ENCODE measurements around the gene TCF7L1. TPM values are rescaled to one million over a fixed set of nuclear protein-coding genes. Genes with fewer than 3 reads are reported as not detected.

The TCF7L1 gene
- total and polyA plus RNA-seq, 2 experiments from 2014 or later, result 0.65 to 1.8 TPM

DNA sequence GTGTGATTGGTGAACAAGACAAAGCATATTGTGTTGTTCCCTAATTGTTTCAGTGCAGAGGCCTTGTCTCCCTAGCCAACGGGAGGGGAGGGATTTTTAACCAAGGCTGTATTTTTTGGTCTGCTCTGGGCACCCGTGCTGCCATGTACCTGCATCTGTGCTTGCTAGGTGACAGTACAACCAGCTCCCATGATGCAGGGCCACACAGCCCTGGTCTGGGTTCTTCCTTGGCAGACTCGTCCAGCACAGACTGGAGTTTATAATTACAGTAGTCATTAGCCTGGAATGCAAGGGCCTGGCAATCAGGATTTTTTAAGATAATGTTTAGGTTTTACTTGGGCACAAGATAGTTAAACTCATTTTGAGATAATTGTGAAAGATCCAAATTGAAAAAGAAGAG is 36.4 kb downstream of the TCF7L1 start:
- in situ Hi-C loops (cut with MboI), result no loop called here
- no peak for DNase-seq
- Histone ChIP-seq H3F3A (ENCODE audit: insufficient read depth) (no peaks in the 10 kb centered on the region), H3K9me2 (ENCODE audit: insufficient read depth) (no peaks in the 10 kb centered on the region), H3K9ac (no peak overlapping the region), H3K36me3 (ENCODE audit: low read depth) (no peaks in the 10 kb centered on the region), H3K79me2 (ENCODE audit: insufficient read depth) (peaks cover 14% of the 10 kb centered on the region; the same call in 1 of the 2 replicates), H3K4me3 (no peak overlapping the region), H4K20me1 (ENCODE audit: insufficient read depth) (no peaks in the 10 kb centered on the region), H3K9me3 (ENCODE audit: low read depth) (no peaks in the 10 kb centered on the region), H2AFZ (no peak overlapping the region), H3K4me2 (ENCODE audit: unreplicated experiment) (no peak overlapping the region), H3K27me3 (replicated peaks; ENCODE audit: insufficient read depth) (no peaks in the 10 kb centered on the region), H3K4me1 (ENCODE audit: insufficient read depth) (0 out of 2 replicates have a peak, but pooled peaks cover 6% of the 10 kb centered on the region), H3K27ac (no peak overlapping the region)
- WGBS, 2 experiments (ENCODE audit: low coverage in 1 of 2, low lambda C conversion rate in 2 of 2, missing lambda C conversion rate in 2 of 2), result 76 to 79% methylated on average over 3 of the region's 3 CpGs
- TF ChIP-seq EZH2phosphoT487 (IDR thresholded peaks at IDR 0.05; ENCODE audit: insufficient read depth, low read depth) (no peak), EZH2 (IDR thresholded peaks at IDR 0.05; ENCODE audit: insufficient read depth, poor library complexity, severe bottlenecking) (no peak)

DNA sequence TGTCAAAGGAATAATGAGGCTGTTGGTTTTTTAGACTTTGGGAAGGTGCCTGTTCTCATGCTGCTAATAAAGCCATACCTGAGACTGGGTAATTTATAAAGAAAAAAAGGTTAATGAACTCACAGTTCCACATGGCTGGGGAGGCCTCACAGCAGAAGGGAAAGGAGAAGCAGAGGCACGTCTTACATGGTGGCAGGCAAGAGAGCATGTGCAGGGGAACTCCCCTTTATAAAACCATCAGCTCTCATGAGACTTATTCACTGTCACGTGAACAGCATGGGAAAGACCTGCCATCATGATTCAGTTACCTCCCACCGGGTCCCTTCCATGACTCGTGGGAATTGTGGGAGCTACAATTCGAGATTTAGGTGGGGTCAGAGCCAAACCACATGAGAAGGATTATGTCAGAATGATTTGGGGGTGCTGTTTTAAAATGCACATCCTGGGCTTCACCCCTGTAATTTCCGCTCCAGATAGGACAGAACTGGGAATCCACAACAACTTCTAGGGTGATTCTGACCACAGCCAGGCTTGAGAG is 37.8 kb downstream of the TCF7L1 start:
- no peaks in the 10 kb centered on the region for H3K9me2 ChIP-seq (ENCODE audit: insufficient read depth)
- H4K20me1 ChIP-seq (ENCODE audit: insufficient read depth), result no peaks in the 10 kb centered on the region
- no peak overlapping the region for H3K27ac ChIP-seq
- TF ChIP-seq EZH2phosphoT487 (IDR thresholded peaks at IDR 0.05; ENCODE audit: insufficient read depth, low read depth), result no peak
- no peak for TF ChIP-seq EZH2 (IDR thresholded peaks at IDR 0.05; ENCODE audit: insufficient read depth, poor library complexity, severe bottlenecking)
- no peaks in the 10 kb centered on the region for H3K9me3 ChIP-seq (ENCODE audit: low read depth)
- DNase-seq, result no peak
- peaks cover 14% of the 10 kb centered on the region; the same call in 1 of the 2 replicates for H3K4me1 ChIP-seq (ENCODE audit: insufficient read depth)
- in situ Hi-C loops (cut with MboI), result no loop called here
- H3F3A ChIP-seq (ENCODE audit: insufficient read depth), result no peaks in the 10 kb centered on the region
- H3K27me3 ChIP-seq (replicated peaks; ENCODE audit: insufficient read depth), result no peaks in the 10 kb centered on the region
- H3K9ac ChIP-seq, result no peak overlapping the region
- no peak overlapping the region for H2AFZ ChIP-seq
- WGBS, 2 experiments (ENCODE audit: low coverage in 1 of 2, low lambda C conversion rate in 2 of 2, missing lambda C conversion rate in 2 of 2), result 85 to 86% methylated on average over 6 of the region's 6 CpGs
- no peak overlapping the region for H3K4me3 ChIP-seq
- no peak overlapping the region for H3K4me2 ChIP-seq (ENCODE audit: unreplicated experiment)
- H3K79me2 ChIP-seq (ENCODE audit: insufficient read depth), result 0 out of 2 replicates have a peak, but pooled peaks cover 6% of the 10 kb centered on the region
- no peaks in the 10 kb centered on the region for H3K36me3 ChIP-seq (ENCODE audit: low read depth)

- WGBS, 2 experiments (ENCODE audit: low coverage in 1 of 2, low lambda C conversion rate in 2 of 2, missing lambda C conversion rate in 2 of 2), result 98% methylated on average over 10 of the region's 10 CpGs
- Histone ChIP-seq H3K9me2 (ENCODE audit: insufficient read depth) (no peaks in the 10 kb centered on the region), H3K4me3 (no peak overlapping the region), H3K79me2 (ENCODE audit: insufficient read depth) (peaks cover 12% of the 10 kb centered on the region), H2AFZ (no peak overlapping the region), H3K36me3 (ENCODE audit: low read depth) (no peaks in the 10 kb centered on the region), H3K9me3 (ENCODE audit: low read depth) (no peaks in the 10 kb centered on the region), H3K27ac (no peak overlapping the region), H3K4me1 (ENCODE audit: insufficient read depth) (peaks cover 15% of the 10 kb centered on the region; the same call in 1 of the 2 replicates), H3K9ac (no peak overlapping the region), H3K4me2 (ENCODE audit: unreplicated experiment) (no peak overlapping the region), H3K27me3 (replicated peaks; ENCODE audit: insufficient read depth) (no peaks in the 10 kb centered on the region), H3F3A (ENCODE audit: insufficient read depth) (no peaks in the 10 kb centered on the region), H4K20me1 (ENCODE audit: insufficient read depth) (no peaks in the 10 kb centered on the region)
- no peak for TF ChIP-seq EZH2 (IDR thresholded peaks at IDR 0.05; ENCODE audit: insufficient read depth, poor library complexity, severe bottlenecking)
- in situ Hi-C loops (cut with MboI), result no loop called here
- no peak for DNase-seq
Measured at GRCh38 chr2:85171916-85172315, 38.7 kb downstream of the TCF7L1 start.

DNA sequence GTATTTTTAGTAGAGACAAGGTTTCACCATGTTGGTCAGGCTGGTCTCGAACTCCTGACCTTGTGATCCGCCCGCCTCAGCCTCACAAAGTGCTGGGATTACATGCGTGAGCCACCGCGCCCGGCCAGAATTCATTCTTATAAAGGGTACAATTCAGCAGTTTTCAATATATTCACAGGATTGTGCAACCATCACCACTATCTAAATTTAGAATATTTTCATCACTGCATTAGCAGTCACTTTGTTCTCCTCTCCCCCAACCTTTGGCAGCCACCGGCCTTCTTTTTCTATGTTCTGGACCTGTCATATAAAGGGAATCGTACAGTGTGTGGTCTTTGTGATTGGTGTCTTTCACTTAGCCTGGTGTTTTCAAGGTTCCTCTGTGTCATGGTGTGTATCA is 40.7 kb downstream of the TCF7L1 start:
- H3K4me1 ChIP-seq (ENCODE audit: insufficient read depth), result peaks cover 15% of the 10 kb centered on the region; the same call in 1 of the 2 replicates
- H3K27ac ChIP-seq, result no peak overlapping the region
- H3K4me2 ChIP-seq (ENCODE audit: unreplicated experiment), result no peak overlapping the region
- H3F3A ChIP-seq (ENCODE audit: insufficient read depth), result no peaks in the 10 kb centered on the region
- no peak overlapping the region for H3K4me3 ChIP-seq
- no peaks in the 10 kb centered on the region for H3K9me2 ChIP-seq (ENCODE audit: insufficient read depth)
- no peaks in the 10 kb centered on the region for H3K36me3 ChIP-seq (ENCODE audit: low read depth)
- H4K20me1 ChIP-seq (ENCODE audit: insufficient read depth), result no peaks in the 10 kb centered on the region
- H3K9me3 ChIP-seq (ENCODE audit: low read depth), result no peaks in the 10 kb centered on the region
- no peak overlapping the region for H2AFZ ChIP-seq
- in situ Hi-C loops (cut with MboI), result no loop called here
- no peak overlapping the region for H3K9ac ChIP-seq
- DNase-seq, result peak; percentile 42
- TF ChIP-seq EZH2 (IDR thresholded peaks at IDR 0.05; ENCODE audit: insufficient read depth, poor library complexity, severe bottlenecking), result no peak
- TF ChIP-seq EZH2phosphoT487 (IDR thresholded peaks at IDR 0.05; ENCODE audit: insufficient read depth, low read depth), result no peak
- peaks cover 12% of the 10 kb centered on the region for H3K79me2 ChIP-seq (ENCODE audit: insufficient read depth)
- H3K27me3 ChIP-seq (replicated peaks; ENCODE audit: insufficient read depth), result no peaks in the 10 kb centered on the region
- 52 to 61% methylated on average over 9 of the region's 9 CpGs for WGBS, 2 experiments (ENCODE audit: low coverage in 1 of 2, low lambda C conversion rate in 2 of 2, missing lambda C conversion rate in 2 of 2)

All from GM23248 (cell line).